Heart right ventricle (tissue), 16 donors: Measurements from ENCODE around the gene EIF1. TPM values are rescaled to one million over a fixed set of nuclear protein-coding genes. Genes with fewer than 3 reads are reported as not detected.

Source experiments
- ATAC-seq, 8 donors: fragments of 200-7000 bp; cut with Tn5 transposase; one replicate each; pipeline ENCODE4 v1.9.1; 2020; ENCODE audit warnings: mild to moderate bottlenecking in 8 of 8, moderate library complexity in 8 of 8, moderate number of reproducible peaks in 1 of 8
- DNase-seq, 2 donors: peaks; one replicate each; pipeline ENCODE4 v3.0.0-alpha.2; 2020
- H3K27ac ChIP-seq, 10 donors: fragments of 200-600 bp; sonication (generic) in 2 of 10; one replicate each; pipeline versions ENCODE4 v1.5.0 to v1.8.0; 2020 to 2022; ENCODE audit warnings: mild to moderate bottlenecking in 3 of 10
- H3K27me3 ChIP-seq, 7 donors: fragments of 200-600 bp; one replicate each; pipeline ENCODE4 v1.8.0; 2021 to 2022; ENCODE audit warnings: mild to moderate bottlenecking in 2 of 7
- H3K36me3 ChIP-seq, 9 donors: fragments of 200-600 bp; sonication (generic) in 1 of 9; one replicate each; pipeline versions ENCODE4 v1.5.0 to v1.8.0; 2020 to 2022; ENCODE audit warnings: mild to moderate bottlenecking in 2 of 9
- H3K4me1 ChIP-seq, 9 donors: fragments of 200-600 bp; sonication (generic) in 1 of 9; one replicate each; pipeline versions ENCODE4 v1.5.0 to v1.8.0; 2020 to 2022; ENCODE audit warnings: mild to moderate bottlenecking in 4 of 9
- H3K4me3 ChIP-seq, 10 donors: fragments of 200-600 bp; sonication (generic) in 2 of 10; one replicate each; pipeline versions ENCODE4 v1.5.0 to v1.8.0; 2020 to 2022; ENCODE audit warnings: mild to moderate bottlenecking in 7 of 10, moderate library complexity in 2 of 10
- H3K9me3 ChIP-seq, 11 donors: fragments of 200-600 bp in 10 of 11; sonication (generic) in 2 of 11; one replicate each; pipeline versions ENCODE4 v1.5.0 to v1.8.0; 2013 to 2022; ENCODE audit warnings: mild to moderate bottlenecking in 2 of 11, control low read depth in 1 of 11, moderate library complexity in 1 of 11
- WGBS, 2 donors: extraction: QIAGEN DNeasy Blood & Tissue Kit; methylation state at CpG; one replicate each; pipeline ENCODE4 v1.1.7; 2013; ENCODE audit warnings: inconsistent platforms in 1 of 2; 5-methylcytosine and 5-hydroxymethylcytosine counted together
- intact Hi-C, 10 donors: fragments of 100-400 bp; cut with DNase I; formaldehyde crosslinking; loops; one replicate each; pipeline versions ENCODE4 v1.11.1 to v1.14.2; 2022
- polyA plus RNA-seq, 2 donors: library from polyadenylated mRNA; stranded (reverse); fragments of 200-250 nt; gene quantifications; one replicate each; pipeline ENCODE4 v1.2.3, GENCODE V29; 2013
- total RNA-seq, 10 donors: library from RNA; stranded (reverse); fragmentation: NEBNext Ultra II Directional in 3 of 10; extraction: Animal tissue kit (Norgen Biotek cat#: 25700) in 3 of 10; gene quantifications; one replicate each; pipeline versions ENCODE4 v1.2.1 to v1.2.4, GENCODE V29; 2021 to 2023
- TF ChIP-seq, protein P1 (sequence below), 9 donors: fragments of 200-600 bp; sonication (generic) in 2 of 9; IDR thresholded peaks; one replicate each; pipeline versions ENCODE4 v1.5.0 to v1.8.0; 2021 to 2022; ENCODE audit warnings: antibody characterized with exemption in 9 of 9, mild to moderate bottlenecking in 5 of 9, moderate library complexity in 1 of 9
- donor health status: Arrhythmogenic right ventricular cardiomyopathy.
- donor health status: ischemic (EF 13 %, LVEDD 7.1; RV severe dilation, severe dysfunction).
- donor health status: healthy with polysubstance abuse.
- donor health status: DM: no; HTN: yes; CAD: no.
- donor health status: DM: no; HTN: no; CAD: no.
- donor health status: ischemic (EF 25% LVEDD 6.9; RV normal size, moderate dysfunction).
- donor health status: ischemic (EF 25% LVEDD 5.7; RV mildly dilated, moderate dysfunction).
- donor health status: healthy.
- donor health status: DM: yes; HTN: yes; CAD: no.
- donor health status: Ischemic cardiomyopathy.
- donor health status: ischemic (EF 35%, LVEDD 5.7; RV mildly dilated, moderate dysfunction).
- donor health status: nonischemic (EF 11% LVEDD 7.7; RV severe dilation, severe dysfunction).
- donor health status: DM: yes; HTN: yes; CAD: no.
- donor health status: PGD.
- donor health status: ischemic (EF 29% LVEDD 5.4; RV normal size, mild dysfunction).
- donor health status: nonischemic (EF 23%, LVEDD 6.1; RV moderate dilation, normal function).

The EIF1 gene
- total and polyA plus RNA-seq, 12 donors, result 551 to 1,330 (median 1,272) TPM

DNA sequence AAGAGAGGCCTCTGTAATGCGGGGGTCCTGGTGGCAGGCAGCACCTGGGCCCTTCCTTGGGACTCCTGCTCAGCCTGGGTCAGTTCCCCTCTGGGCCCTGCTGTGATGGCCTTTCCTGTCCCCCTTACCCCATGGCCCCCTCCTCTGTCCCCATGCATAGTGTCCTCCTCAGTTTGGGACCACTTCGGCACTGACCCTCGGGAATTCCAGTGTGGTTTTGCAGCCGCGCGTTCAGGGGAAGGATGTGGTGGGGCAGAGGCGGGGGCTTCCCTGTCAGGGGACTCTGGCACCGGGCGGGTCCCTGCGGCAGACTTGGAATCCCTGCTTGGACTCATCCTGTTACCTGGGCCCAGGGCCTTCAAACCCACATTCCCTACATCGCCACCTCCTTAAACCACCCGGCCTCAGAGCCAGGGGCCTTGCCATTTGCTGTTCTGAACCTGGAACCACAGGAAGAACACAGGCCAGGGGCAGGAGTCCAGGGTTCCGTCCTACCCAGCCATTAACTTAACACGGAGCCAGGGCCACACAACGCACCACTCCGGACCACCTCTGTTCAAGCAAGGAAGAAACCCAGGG lies 31.4 kb upstream of the EIF1 start:
- TF ChIP-seq, protein P1, sequence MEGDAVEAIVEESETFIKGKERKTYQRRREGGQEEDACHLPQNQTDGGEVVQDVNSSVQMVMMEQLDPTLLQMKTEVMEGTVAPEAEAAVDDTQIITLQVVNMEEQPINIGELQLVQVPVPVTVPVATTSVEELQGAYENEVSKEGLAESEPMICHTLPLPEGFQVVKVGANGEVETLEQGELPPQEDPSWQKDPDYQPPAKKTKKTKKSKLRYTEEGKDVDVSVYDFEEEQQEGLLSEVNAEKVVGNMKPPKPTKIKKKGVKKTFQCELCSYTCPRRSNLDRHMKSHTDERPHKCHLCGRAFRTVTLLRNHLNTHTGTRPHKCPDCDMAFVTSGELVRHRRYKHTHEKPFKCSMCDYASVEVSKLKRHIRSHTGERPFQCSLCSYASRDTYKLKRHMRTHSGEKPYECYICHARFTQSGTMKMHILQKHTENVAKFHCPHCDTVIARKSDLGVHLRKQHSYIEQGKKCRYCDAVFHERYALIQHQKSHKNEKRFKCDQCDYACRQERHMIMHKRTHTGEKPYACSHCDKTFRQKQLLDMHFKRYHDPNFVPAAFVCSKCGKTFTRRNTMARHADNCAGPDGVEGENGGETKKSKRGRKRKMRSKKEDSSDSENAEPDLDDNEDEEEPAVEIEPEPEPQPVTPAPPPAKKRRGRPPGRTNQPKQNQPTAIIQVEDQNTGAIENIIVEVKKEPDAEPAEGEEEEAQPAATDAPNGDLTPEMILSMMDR (IDR thresholded peaks at IDR 0.05), result no peak
- H3K36me3 ChIP-seq, result no peaks in the 10 kb centered on the region
- DNase-seq, result no peak
- H3K9me3 ChIP-seq, result no peaks in the 10 kb centered on the region
- no peak for ATAC-seq
- no peak overlapping the region for H3K27ac ChIP-seq
- no peak overlapping the region for H3K4me3 ChIP-seq
- H3K27me3 ChIP-seq, result no peaks in the 10 kb centered on the region
- intact Hi-C loops, result no loop called here
- WGBS, 2 donors, result 80 to 85% methylated on average over 16 of the region's 16 CpGs
- H3K4me1 ChIP-seq, result no peaks in the 10 kb centered on the region

DNA sequence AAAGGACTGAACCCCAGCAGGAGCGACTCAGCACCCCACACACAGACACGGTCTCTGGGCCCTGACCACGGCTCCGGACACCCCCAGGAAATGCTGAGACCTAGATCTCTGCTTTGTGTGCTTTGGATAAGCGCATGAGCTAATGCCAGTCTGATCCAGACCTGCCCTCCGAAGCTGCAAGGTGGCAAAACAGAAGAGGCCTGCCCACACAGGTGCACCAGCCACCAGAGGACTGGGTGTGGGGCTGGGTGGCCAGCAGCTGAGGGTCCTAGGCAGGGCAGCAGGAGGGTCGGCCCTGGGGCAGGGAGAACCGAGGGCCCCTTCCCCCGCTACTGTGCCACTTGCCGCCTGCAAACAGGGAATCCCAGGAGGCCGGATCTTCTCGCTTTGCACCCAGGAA lies 30.7 kb upstream of the EIF1 start:
- Histone ChIP-seq H3K27ac (no peak overlapping the region), H3K4me3 (no peak overlapping the region), H3K36me3 (no peaks in the 10 kb centered on the region), H3K4me1 (peaks cover 0 to 4% (median 0%) of the 10 kb centered on the region in 9 donors), H3K27me3 (no peaks in the 10 kb centered on the region), H3K9me3 (no peaks in the 10 kb centered on the region)
- intact Hi-C loops, result no loop called here
- ATAC-seq (no peak), DNase-seq (no peak)
- TF ChIP-seq, protein P1 (IDR thresholded peaks at IDR 0.05), result no peak
- WGBS, 2 donors, result 91 to 95% methylated on average over 12 of the region's 12 CpGs

DNA sequence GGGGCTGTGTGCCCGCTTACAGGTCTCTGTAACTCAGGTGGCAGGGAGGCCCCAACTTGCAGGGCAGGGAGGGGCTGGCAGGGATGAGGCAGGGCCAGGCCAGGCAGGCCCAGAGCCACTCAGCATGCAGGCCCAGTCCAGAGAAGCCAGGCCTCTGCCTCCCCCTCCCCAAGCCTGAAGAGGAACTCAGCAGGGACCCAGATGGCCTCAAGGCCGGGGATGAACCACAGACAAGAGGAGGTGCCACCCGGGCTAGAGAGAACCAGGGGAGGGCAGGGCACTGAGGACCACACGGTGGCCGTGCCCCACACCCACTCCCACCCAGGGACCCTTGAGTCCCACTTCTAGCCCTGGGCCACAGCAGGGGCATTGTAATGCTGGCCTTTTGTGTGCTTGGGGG lies 29.8 kb upstream of the EIF1 start:
- no peak overlapping the region for H3K27ac ChIP-seq
- no peak for ATAC-seq
- intact Hi-C loops, result no loop called here
- WGBS, 2 donors, result 85 to 86% methylated on average over 4 to 5 of the region's 5 CpGs
- DNase-seq, result no peak
- H3K36me3 ChIP-seq, result no peaks in the 10 kb centered on the region
- no peaks in the 10 kb centered on the region for H3K9me3 ChIP-seq
- H3K4me3 ChIP-seq, result no peak overlapping the region
- H3K27me3 ChIP-seq, result no peaks in the 10 kb centered on the region
- TF ChIP-seq, protein P1 (IDR thresholded peaks at IDR 0.05), result no peak
- peaks cover 0 to 5% (median 0%) of the 10 kb centered on the region in 9 donors for H3K4me1 ChIP-seq

DNA sequence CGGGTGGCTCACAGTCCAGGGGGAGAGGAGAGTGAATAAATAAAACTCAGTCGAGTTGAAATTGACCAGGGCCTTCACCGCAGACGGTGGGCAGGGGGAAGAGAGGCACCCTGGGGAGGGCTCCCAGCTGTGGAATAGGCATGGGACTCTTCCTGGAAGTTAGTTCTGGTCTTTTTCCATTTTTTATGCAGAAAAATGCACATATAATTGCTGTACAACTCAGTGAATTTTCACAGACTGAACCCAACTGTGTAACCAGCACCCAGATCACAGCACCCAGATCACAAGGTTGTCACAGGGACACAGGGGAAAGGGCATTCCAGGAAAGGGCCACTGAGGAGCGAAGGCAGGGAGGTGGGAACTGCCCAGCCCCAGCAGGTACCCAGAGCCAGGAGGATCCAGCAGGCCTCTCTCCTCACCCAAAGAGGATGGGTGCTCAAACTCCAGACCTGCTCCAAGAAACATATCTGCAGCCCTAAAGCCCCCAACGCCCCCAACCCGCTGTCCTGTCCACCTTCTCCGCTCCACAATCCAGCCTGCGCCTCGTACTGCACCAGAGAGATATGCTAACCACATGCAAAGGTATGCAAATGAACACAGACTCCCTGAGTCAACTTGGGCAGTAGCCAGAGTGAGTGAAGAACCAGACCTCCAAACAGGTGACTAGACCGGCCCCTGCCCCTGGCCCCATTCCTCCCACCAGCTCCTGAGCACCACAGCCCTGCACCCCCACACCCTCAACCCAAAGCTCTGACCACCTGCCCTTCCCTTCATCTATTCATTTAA lies 29.1 kb upstream of the EIF1 start:
- H3K4me1 ChIP-seq, result peaks cover 0 to 5% (median 0%) of the 10 kb centered on the region in 9 donors
- H3K4me3 ChIP-seq, result no peak overlapping the region
- 80 to 82% methylated on average over 11 of the region's 11 CpGs for WGBS, 2 donors
- H3K9me3 ChIP-seq, result no peaks in the 10 kb centered on the region
- TF ChIP-seq, protein P1 (IDR thresholded peaks at IDR 0.05), result no peak
- H3K27ac ChIP-seq, result no peak overlapping the region
- no peaks in the 10 kb centered on the region for H3K36me3 ChIP-seq
- DNase-seq (no peak), ATAC-seq (no peak)
- H3K27me3 ChIP-seq, result no peaks in the 10 kb centered on the region
- intact Hi-C loops, result loop anchor here (5.0 to 10.0 kb wide), 10 partner anchors 107 to 1045 kb away; no protein-coding TSS in a partner anchor
